GM15510 (cell line): Measurements from ENCODE around the gene PPP6R2.

Source experiments
- POLR2A ChIP-seq: IDR thresholded peaks from 3 replicates; pipeline ENCODE4 v1.6.1; 2011; ENCODE audit warnings: borderline replicate concordance; ENCODE audit not compliant: insufficient read length; ENCODE audit errors: extremely low read depth

PPP6R2 gene

DNA sequence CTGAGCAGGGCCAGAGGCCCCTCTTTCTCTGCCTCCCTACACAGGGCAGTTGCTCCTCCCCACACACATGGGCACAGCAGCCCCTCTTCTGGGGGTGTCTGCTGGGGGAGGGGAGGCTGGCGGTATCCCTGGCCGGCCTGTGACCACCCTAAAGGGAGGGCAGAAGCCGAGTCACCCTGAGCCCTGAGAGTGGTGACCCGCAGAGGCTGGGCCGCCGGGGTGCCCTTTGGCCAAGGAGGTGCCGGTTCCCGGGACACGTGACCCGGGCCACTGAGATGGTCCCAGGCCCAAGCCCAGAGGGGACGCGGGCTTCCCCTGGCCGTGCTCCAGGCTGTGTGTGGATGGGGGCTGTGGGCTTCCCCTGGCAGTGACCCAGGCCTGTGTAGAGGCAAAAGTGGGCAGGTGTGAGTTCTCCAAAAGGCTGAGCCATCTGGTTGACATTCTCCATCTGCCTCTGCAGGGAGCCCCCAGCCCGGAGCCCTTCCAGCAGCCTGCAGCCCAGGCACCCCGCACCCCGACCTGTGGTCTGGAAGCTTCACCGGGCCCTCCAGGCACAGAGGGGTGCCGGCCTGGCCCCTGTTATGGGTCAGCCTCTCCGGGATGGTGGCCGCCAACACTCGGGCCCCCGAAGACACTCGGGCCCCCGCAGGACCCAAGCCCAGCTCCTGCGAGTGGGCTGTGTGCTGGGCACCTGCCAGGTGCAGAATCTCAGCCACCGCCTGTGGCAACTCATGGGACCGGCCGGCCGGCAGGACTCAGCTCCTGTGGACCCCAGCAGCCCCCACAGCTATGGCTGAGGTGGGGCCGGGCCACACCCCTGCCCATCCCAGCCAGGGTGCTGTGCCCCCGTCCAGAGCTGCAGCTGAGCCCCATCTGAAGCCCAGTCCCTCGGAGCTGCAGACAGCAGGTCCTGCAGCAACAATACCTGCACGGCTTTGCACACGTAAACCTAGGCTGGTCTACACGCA lies 139.3 kb downstream of the PPP6R2 start:
- TF ChIP-seq POLR2A = no peak

DNA sequence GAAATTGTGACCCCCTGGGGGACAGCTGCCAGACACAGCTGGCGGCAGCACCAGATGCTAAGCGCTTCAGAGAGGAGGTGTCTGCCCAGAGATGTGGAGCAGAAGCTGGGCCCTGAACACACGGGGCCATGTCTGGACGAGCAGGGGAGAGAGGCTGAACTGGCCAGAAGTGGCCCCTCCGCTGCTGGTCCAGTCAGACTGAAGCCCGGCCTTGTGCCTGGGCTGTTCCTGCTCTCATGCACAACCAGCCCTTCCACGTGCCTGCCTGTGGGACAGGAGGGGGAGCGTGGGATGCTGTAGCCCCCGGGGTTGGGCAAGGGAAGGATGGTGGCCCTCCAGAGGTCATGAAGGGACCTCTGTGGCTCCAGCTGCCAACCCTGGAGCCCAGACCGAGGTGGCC lies 140.0 kb downstream of the PPP6R2 start:
- no peak for TF ChIP-seq POLR2A

DNA sequence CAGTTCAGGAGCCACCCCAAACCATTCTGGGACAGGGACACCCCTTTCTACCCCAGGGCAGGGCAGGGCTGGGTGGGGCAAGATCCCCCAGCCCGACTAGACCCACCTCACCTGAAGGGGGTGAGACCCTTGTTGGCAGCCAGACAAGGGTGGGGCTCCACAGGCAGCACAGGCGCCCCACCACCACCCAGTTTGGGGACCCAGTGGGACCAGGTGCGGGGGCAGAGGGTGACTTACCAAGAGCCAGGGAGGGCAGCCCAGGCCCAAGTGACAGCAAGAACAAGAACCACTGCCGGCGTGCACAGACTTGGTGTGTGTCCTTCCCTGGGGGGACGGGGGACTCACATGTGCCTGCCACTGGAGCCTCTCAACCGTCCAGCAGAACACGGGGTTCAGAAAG lies 140.4 kb downstream of the PPP6R2 start:
- TF ChIP-seq POLR2A = no peak

DNA sequence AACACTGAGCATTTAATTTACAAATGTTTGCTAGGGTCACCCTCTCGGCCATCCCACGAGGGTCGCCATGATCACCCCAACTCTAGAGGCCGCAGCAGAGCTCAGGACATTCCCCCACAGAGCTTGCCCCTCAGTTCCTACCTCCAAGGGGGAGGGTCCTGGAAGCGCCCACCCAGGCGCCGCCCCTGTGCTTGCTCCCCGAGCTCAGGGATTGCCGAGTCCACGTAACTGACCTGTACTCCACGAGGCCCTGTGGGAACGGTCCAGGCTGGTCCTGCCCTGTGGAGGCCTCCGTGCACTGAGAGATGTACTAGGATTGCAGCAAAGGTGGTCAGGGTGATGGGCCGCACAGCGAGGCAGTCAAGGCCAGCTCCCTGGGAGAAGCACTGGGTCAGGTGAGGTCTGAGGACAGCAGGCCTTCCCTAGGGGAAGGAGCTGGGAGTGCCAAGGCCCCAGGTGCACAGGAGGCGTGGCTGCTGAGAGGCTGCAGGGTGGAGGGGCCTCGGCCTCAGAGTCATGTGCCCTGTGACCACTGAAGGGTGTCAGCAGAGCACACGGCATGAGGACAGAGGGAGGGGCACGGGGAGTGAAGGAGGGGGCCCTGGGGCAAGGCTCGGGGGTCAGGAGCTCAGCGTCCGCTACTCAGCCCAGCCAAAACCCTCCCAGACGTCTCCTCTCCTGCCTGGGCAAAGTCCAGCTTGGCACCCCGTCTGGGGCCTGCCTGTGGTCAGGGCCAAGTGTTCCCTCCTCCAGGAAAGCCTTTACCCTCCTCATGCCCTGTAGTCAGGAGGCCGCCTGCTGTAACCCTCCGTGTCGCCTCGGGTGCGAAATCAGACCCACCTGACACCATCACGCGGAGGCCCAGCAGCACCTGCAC lies 141.1 kb downstream of the PPP6R2 start:
- TF ChIP-seq POLR2A = no peak

DNA sequence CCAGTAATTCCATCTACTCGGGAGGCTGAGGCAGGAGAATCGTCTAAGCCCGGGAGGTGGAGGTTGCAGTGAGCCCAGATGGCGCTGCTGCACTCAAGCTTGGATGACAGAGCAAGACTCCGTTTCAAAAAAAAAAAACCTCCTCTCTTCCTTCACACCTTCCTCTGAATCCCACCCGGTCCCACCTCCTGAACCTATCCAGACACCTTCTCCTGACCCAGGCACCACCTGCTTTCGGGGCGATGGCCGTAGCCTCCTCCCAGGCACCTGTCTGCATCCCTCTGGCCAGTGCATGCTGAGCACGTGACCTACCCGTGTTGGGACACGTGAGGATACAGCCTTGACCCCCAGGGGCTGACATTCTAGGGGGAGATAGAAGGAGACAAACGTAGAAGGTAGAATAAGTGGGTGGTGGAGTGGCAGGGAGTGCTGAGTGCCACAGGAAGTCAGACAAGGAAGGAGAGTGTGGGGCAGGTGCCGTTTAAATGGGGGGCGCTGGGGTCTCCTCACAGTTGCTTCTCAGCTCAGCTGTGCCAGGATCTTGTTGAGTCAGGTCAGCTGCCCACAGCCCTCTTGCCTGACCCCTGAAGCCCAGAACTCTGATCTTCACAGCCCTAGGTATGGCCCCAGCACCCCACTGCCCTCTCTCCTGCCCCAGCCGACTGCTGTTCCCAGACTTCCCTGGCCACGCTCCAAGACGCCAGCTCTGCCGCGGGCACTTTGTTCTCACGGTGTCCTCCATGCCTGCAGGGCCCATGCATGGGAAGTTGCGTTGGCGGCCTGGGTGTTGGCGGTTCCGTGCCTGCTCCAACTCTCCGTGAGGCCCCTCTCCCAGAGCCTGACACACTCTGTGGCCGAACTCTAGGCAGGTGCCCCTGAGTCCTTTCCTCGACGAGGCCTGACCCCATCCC lies 142.3 kb downstream of the PPP6R2 start:
- TF ChIP-seq POLR2A = no peak

DNA sequence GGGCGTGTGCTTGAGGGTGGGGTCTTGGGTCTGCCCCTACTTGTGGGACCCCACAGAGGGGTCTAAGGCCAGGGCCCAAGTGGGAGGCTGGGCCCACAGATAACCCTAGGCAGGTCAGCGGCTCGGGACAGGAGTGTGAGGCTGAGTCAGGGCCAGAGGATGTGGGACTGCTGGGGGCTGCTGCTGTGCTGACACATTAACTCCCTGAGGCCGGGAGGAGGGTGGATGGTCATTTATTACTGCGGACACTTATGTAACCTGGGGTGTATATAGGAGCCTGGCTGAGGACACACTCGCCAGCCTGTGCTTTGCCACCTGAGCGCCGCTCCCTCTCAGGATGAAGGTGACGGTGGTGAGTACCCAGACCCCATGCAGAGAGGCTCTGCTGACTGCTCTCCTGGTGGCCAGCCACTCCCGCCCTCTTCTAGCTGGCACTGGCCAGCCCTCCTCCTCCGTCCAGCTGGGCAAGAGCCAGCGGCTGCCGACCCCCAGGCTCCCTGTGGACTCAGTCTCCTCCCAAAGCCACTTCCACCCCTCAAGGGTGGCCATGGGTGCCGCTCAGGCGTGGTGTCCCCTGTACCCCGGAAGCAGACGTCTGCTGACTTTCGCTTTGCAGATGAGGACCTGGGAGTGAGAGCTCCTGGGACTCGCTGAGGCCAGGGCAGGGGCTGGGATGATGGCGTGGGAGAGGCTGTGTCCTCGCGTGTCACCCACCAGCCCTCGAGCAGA lies 143.6 kb downstream of the PPP6R2 start, which contains the start of gene MIOX:
Gene MIOX (plus strand): TSS at position 299 of the 729 bp plus-strand sequence. CDS start 39 bp downstream, at position 338.
- TF ChIP-seq POLR2A = no peak

DNA sequence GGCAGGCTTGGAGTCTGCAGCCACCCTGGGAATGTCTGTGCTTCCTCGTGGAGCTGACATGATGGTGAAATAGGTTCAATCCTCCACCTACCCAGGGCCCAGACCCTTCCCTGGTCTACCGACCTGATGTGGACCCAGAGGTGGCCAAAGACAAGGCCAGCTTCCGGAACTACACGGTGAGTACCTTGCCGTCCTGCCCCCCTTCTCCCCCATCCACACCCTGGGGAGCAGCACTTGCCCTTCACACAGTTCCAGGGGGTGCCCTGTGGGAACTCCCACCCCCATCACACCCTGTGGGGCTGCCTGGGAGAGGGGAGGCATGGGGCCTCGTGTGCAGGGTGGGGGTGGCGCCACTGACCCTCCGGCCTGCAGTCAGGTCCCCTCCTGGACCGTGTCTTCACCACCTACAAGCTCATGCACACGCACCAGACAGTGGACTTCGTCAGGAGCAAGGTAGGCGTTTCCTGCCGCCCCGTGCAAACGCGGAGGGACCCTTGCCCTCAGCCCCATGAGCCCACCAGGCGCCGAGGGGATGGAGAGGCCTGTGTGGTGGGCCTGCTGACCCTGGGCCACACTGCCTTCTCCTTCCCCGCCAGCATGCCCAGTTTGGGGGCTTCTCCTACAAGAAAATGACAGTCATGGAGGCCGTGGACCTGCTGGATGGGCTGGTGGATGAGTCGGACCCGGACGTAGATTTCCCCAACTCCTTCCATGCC lies 144.3 kb downstream of the PPP6R2 start:
- no peak for TF ChIP-seq POLR2A

DNA sequence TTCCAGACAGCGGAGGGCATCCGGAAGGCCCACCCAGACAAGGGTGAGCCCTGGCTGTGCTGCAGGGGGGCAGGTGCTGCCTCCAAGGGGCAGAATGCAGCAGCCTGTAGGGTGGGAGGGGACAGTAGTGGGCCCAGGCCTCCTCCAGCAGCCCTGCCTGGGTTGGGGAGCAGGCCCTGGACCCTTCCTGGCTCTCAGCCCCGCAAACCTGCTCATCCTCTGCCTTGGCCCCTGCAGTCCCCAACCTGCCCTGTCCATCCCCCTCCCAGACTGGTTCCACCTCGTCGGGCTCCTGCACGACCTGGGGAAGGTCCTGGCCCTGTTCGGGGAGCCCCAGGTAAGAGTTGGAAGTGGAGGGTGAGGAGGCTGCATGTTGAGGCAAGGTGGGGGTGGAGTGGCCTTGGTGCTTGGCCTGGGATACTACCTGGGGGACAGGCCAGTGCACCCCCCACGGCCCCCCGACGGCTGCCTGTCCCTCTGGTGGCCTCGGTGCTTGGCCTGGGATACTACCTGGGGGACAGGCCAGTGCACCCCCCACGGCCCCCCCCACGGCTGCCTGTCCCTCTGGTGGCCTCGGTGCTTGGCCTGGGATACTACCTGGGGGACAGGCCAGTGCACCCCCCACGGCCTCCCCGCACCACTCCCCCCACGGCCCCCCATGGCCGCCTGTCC lies 145.0 kb downstream of the PPP6R2 start:
- TF ChIP-seq POLR2A = no peak

DNA sequence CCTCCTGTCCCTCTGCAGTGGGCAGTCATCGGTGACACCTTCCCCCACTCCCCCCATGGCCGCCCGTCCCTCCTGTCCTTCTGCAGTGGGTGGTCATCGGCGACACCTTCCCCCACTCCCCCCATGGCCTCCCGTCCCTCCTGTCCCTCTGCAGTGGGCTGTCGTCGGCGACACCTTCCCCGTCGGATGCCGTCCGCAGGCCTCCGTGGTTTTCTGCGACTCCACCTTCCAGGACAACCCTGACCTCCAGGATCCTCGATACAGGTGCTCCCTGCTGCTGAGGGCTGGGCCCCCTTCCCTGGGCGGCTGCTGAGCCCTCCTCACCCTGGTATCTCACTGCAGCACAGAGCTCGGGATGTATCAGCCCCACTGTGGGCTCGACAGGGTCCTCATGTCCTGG lies 145.8 kb downstream of the PPP6R2 start:
- no peak for TF ChIP-seq POLR2A

DNA sequence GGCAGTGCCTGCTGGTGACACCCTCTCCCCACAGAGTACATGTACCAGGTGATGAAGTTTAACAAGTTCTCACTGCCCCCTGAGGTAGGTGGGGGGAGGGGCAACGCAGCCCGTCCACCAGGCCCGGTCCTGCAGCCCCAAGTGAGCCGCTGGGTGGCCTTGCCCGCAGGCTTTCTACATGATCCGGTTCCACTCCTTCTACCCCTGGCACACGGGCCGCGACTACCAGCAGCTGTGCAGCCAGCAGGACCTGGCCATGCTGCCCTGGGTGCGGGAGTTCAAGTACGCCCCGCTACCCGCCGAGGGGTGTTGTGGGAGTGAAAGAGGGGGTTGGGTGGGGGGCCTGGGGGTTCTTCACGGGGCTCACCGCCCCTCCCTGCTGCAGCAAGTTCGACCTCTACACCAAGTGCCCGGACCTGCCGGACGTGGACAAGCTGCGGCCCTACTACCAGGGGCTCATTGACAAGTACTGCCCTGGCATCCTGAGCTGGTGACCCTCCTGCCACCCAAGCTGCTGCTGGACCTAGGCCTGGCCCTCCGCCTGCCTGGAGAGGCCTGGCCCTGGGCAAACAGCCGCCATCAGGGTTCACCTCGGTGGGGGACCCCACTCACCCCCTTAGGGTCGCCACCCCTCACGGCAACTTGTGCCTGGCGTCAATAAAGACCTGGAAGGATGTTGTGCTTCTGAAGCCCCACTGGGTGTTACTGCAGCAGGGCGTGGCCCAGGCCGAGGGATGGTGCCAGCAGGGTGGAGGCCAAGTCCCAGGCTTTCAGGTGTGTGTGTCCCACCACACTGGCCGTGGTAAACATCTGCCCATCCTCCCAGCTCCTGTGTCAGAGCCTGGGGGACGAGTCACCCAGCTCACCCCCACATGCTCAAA lies 146.5 kb downstream of the PPP6R2 start:
- no peak for TF ChIP-seq POLR2A

DNA sequence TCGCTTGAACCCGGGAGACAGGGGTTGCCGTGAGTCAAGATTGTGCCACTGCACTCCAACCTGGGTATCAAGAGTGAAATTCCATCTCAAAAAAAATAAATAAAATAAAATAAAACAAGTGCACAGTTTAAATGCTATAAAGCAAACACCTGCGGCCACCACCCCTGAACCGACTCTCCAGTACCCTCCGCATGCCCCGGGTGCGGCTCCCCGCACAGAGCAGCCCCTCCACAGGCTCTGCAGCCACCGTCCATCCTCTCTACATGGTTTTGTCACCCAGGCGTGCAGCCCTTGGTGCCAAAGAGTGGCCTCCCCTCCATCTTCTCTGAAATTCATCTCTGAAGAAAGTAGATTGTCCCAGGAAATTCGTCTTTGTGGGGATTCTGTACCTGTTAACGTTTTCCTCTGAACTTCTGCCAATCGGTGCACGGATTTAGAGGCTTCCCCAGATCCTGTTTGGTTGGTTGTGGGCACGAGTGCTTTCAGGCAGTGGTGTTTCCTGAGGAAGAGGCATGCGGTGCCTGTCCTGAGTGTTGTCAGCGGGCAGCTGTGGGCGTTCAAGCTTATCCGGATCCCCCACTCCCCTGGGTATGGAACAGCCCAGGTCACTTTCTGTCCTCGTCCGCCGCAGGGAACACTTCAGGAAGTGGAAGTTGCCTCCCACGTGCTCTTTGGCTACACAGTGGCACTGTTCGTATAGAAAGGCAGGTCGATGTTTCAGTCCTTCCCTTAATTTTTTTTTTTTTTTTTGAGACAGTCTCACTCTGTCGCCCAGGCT lies 147.6 kb downstream of the PPP6R2 start:
- no peak for TF ChIP-seq POLR2A
